Keratinocyte (primary cell): ENCODE results near the gene BHLHE23. TPM values are rescaled to one million over a fixed set of nuclear protein-coding genes. Genes with fewer than 3 reads are reported as not detected.

Experiments used
- DNase-seq: peaks from one replicate; pipeline ENCODE4 v3.0.0-alpha.2; 2011; ENCODE audit warnings: low read depth, missing footprints, low spot score
- FAIRE-seq: peaks from 2 replicates; lab custom pipeline; 2011; peaks lifted over from hg19 to GRCh38; lab: Jason Lieb, UNC
- H2AFZ ChIP-seq: 2 replicates; pipeline ENCODE4 v1.6.0; 2012; ENCODE audit warnings: low read length, control low read depth, inconsistent platforms; ENCODE audit not compliant: control insufficient read depth
- H3K27ac ChIP-seq: 2 replicates; pipeline ENCODE4 v1.5.1; 2011; ENCODE audit warnings: low read length; ENCODE audit not compliant: control insufficient read depth, insufficient read depth
- H3K27me3 ChIP-seq: 3 replicates; pipeline ENCODE4 v1.6.0; 2011; ENCODE audit warnings: low read length; ENCODE audit not compliant: control insufficient read depth, insufficient read depth; ENCODE audit errors: extremely low read depth
- H3K36me3 ChIP-seq, 2 experiments: 2 replicates in 1 of 2; 3 replicates in 1 of 2; pipeline ENCODE4 v1.5.1; 2011; ENCODE audit warnings: low read length in 2 of 2, mild to moderate bottlenecking in 1 of 2; ENCODE audit not compliant: control insufficient read depth in 2 of 2, insufficient read depth in 2 of 2; ENCODE audit errors: extremely low read depth in 1 of 2
- H3K4me1 ChIP-seq: 3 replicates; pipeline ENCODE4 v1.5.1; 2011; ENCODE audit warnings: low read length; ENCODE audit not compliant: control insufficient read depth, insufficient read depth; ENCODE audit errors: extremely low read depth
- H3K4me2 ChIP-seq: 3 replicates; pipeline ENCODE4 v1.6.0; 2011; ENCODE audit warnings: low read depth, low read length; ENCODE audit not compliant: control insufficient read depth, insufficient read depth; ENCODE audit errors: extremely low read depth
- H3K4me3 ChIP-seq, 3 experiments: fragments of 200-600 bp in 1 of 3; sonication (generic) in 1 of 3; 2 replicates in 2 of 3; 3 replicates in 1 of 3; pipeline ENCODE4 v1.5.1; 2011 to 2016; ENCODE audit warnings: low read length in 3 of 3, mild to moderate bottlenecking in 3 of 3, control low read depth in 2 of 3, inconsistent platforms in 1 of 3, low read depth in 1 of 3, mixed read lengths in 1 of 3, mixed run types in 1 of 3, moderate library complexity in 1 of 3; ENCODE audit not compliant: control insufficient read depth in 2 of 3, insufficient read depth in 2 of 3; ENCODE audit errors: extremely low read depth in 1 of 3
- H3K79me2 ChIP-seq: 2 replicates; pipeline ENCODE4 v1.6.0; 2012; ENCODE audit warnings: low read length; ENCODE audit not compliant: control insufficient read depth, insufficient read depth
- H3K9ac ChIP-seq: 3 replicates; pipeline ENCODE4 v1.6.0; 2011; ENCODE audit warnings: low read length; ENCODE audit not compliant: control insufficient read depth, insufficient read depth; ENCODE audit errors: extremely low read depth
- H3K9me1 ChIP-seq: 3 replicates; pipeline ENCODE4 v1.6.0; 2011; ENCODE audit warnings: low read length; ENCODE audit not compliant: control insufficient read depth, insufficient read depth; ENCODE audit errors: extremely low read depth
- H3K9me3 ChIP-seq: 2 replicates; pipeline ENCODE4 v1.5.1; 2012; ENCODE audit warnings: low read depth, low read length; ENCODE audit not compliant: control insufficient read depth
- H4K20me1 ChIP-seq: 3 replicates; pipeline ENCODE4 v1.6.0; 2011; ENCODE audit warnings: low read length; ENCODE audit not compliant: control insufficient read depth, insufficient read depth; ENCODE audit errors: extremely low read depth
- EZH2 ChIP-seq: IDR thresholded peaks from one replicate; pipeline ENCODE4 v1.6.1; 2012; ENCODE audit warnings: inconsistent platforms, mild to moderate bottlenecking, low read length, moderate library complexity
- dilution Hi-C: fragments of 300-500 bp; cut with MboI; formaldehyde crosslinking; loops from one replicate; pipeline ENCODE4 v1.7.0; 2020; ENCODE audit warnings: low sequenced_read_pairs; ENCODE audit not compliant: extremely low pct_ligation_motif_present
- polyA plus RNA-seq, 5 experiments: library from polyadenylated mRNA; depleted of rRNA in 3 of 5; stranded (reverse) in 3 of 5; stranded (forward) in 1 of 5; unstranded in 1 of 5; fragments of >200 nt; gene quantifications; 1 replicate in 1 of 5; 2 replicates in 3 of 5; 3 replicates in 1 of 5; pipeline versions ENCODE4 v1.2.1 to v1.2.3, GENCODE V29; 2011 to 2012; ENCODE audit warnings: missing spikeins in 2 of 5, low read depth in 1 of 5, low replicate concordance in 1 of 5
- TF ChIP-seq, protein P1 (sequence below), 3 experiments: IDR thresholded peaks in 1 of 3; conservative IDR thresholded peaks in 1 of 3; optimal IDR thresholded peaks in 1 of 3; 2 replicates in 2 of 3; 3 replicates in 1 of 3; pipeline versions ENCODE3 to v1.5.1; 2011; ENCODE audit warnings: low read length in 3 of 3, mild to moderate bottlenecking in 3 of 3, moderate library complexity in 2 of 3, control low read depth in 1 of 3, inconsistent platforms in 1 of 3; ENCODE audit not compliant: insufficient read depth in 2 of 3; ENCODE audit errors: extremely low read depth in 1 of 3

BHLHE23 gene
- polyA plus RNA-seq, 1 donor (not counting 4 experiments of a cell fraction or from before 2014, with no cell fraction given), result not detected

DNA sequence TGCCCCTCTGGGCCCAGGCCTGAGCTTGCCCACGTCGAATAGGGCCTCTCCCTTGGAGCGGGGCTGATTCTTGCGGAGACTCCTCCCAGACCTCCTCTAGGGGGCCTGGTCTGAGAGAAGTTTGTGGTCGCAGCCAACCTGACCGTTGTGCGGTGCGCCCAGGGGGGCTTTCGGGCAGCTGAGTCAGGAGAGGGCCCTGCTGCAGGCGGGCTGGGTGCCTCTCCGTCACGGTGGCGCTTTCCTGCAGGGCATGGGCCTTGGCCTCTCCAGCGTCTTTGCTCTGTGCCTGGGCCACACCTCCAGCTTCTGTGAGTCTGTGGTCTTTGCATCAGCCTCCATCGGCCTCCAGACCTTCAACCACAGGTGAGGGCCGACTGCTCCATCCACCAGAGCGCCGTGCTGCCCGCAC lies 41.4 kb downstream of the BHLHE23 start:
- peaks cover 5% of the 10 kb centered on the region for H4K20me1 ChIP-seq
- FAIRE-seq, result no peak
- no peak overlapping the region for H3K4me3 ChIP-seq

DNA sequence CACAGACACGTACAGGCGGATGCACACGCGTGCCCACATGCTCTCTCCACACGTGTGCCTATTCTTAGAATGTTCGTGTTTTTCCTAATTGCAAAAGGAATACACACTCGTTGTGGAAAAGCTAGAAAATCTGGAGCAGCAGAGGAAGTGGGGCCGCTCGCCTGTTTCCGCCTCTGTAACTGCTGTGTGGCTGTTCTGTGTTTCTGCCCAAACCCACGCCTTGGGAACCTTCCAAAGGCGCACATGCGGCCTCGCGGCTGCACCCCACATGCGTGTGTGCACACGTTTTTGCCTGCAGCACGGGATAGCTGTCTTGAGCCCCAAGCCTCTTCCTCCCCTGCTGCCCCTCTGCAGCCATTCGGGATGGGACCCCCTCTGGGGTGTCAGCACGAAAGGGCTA lies 42.1 kb downstream of the BHLHE23 start:
- Histone ChIP-seq H3K9ac (no peak overlapping the region), H3K36me3 (no peaks in the 10 kb centered on the region), H3K27me3 (peaks cover 50% of the 10 kb centered on the region), H2AFZ (peak overlapping the region; percentile 40), H3K27ac (no peak overlapping the region), H3K9me3 (no peaks in the 10 kb centered on the region), H3K4me2 (peak overlapping the region; percentile 6), H3K79me2 (no peaks in the 10 kb centered on the region), H4K20me1 (peaks cover 5% of the 10 kb centered on the region), H3K9me1 (no peaks in the 10 kb centered on the region), H3K4me1 (peaks cover 3% of the 10 kb centered on the region), H3K4me3 (no peak overlapping the region)
- dilution Hi-C loops, result no loop called here
- DNase-seq (no peak), FAIRE-seq (no peak)
- TF ChIP-seq EZH2, result no peak
- TF ChIP-seq, protein P1, sequence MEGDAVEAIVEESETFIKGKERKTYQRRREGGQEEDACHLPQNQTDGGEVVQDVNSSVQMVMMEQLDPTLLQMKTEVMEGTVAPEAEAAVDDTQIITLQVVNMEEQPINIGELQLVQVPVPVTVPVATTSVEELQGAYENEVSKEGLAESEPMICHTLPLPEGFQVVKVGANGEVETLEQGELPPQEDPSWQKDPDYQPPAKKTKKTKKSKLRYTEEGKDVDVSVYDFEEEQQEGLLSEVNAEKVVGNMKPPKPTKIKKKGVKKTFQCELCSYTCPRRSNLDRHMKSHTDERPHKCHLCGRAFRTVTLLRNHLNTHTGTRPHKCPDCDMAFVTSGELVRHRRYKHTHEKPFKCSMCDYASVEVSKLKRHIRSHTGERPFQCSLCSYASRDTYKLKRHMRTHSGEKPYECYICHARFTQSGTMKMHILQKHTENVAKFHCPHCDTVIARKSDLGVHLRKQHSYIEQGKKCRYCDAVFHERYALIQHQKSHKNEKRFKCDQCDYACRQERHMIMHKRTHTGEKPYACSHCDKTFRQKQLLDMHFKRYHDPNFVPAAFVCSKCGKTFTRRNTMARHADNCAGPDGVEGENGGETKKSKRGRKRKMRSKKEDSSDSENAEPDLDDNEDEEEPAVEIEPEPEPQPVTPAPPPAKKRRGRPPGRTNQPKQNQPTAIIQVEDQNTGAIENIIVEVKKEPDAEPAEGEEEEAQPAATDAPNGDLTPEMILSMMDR (optimal IDR thresholded peaks at IDR 0.05 in 1 of 3, IDR thresholded peaks at IDR 0.05 in 1 of 3, conservative IDR thresholded peaks at IDR 0.05 in 1 of 3; ENCODE audit: extremely low read depth in 1 of 3, insufficient read depth in 2 of 3, low read length in 3 of 3), result no peak

More for the DNA sequence above, 41.4 kb downstream of the BHLHE23 start:
- dilution Hi-C loops, result no loop called here
- Histone ChIP-seq H3K9ac (no peak overlapping the region), H2AFZ (no peak overlapping the region), H3K4me2 (no peak overlapping the region), H3K27ac (no peak overlapping the region), H3K9me1 (no peaks in the 10 kb centered on the region), H3K4me1 (peaks cover 3% of the 10 kb centered on the region), H3K36me3 (no peaks in the 10 kb centered on the region), H3K27me3 (peaks cover 46% of the 10 kb centered on the region), H3K9me3 (no peaks in the 10 kb centered on the region), H3K79me2 (no peaks in the 10 kb centered on the region)
- DNase-seq, result no peak
- TF ChIP-seq EZH2, result no peak
- TF ChIP-seq, protein P1 (optimal IDR thresholded peaks at IDR 0.05 in 1 of 3, IDR thresholded peaks at IDR 0.05 in 1 of 3, conservative IDR thresholded peaks at IDR 0.05 in 1 of 3; ENCODE audit: extremely low read depth in 1 of 3, insufficient read depth in 2 of 3, low read length in 3 of 3), result no peak
